CD4-positive, alpha-beta T cell (primary cell): Measurements from ENCODE around the gene CHI3L1. TPM values are rescaled to one million over a fixed set of nuclear protein-coding genes. Genes with fewer than 3 reads are reported as not detected.

ENCODE experiments used
- ATAC-seq: fragments of 200-7000 bp; cut with Tn5 transposase; one replicate; pipeline ENCODE4 v1.10.0; 2022; ENCODE audit warnings: mild to moderate bottlenecking; ENCODE audit not compliant: poor library complexity
- CTCF ChIA-PET: fragments of 350-600 bp; sonication (Branson Sonifier 250); formaldehyde crosslinking; loops from one replicate; lab custom pipeline; 2021; ENCODE audit warnings: antibody characterized with exemption, inconsistent platforms; lab: Charles Lee
- POLR2A ChIA-PET: fragments of 350-600 bp; sonication (Branson Sonifier 250); formaldehyde crosslinking; loops from one replicate; lab custom pipeline; 2021; ENCODE audit warnings: antibody characterized with exemption, inconsistent platforms; lab: Charles Lee
- DNase-seq, 14 experiments: peaks; one replicate each; pipeline ENCODE4 v3.0.0-alpha.2; 2013 to 2020; ENCODE audit warnings: mixed read lengths in 2 of 14
- H3K27ac ChIP-seq, 2 donors: one replicate each; pipeline versions ENCODE4 v1.5.1 to v1.7.0; 2013; ENCODE audit warnings: low read length in 2 of 2, low read depth in 1 of 2, mild to moderate bottlenecking in 1 of 2
- H3K27me3 ChIP-seq, 2 experiments: 1 replicate in 1 of 2; 2 replicates in 1 of 2; pipeline versions ENCODE4 v1.6.1 to v1.7.0; 2013; ENCODE audit warnings: low read length in 2 of 2, control low read depth in 1 of 2, mild to moderate bottlenecking in 1 of 2, moderate library complexity in 1 of 2; ENCODE audit not compliant: insufficient read depth in 2 of 2, control insufficient read depth in 1 of 2
- H3K36me3 ChIP-seq: one replicate; pipeline ENCODE4 v1.6.1; 2013; ENCODE audit warnings: low read length, control low read depth; ENCODE audit not compliant: insufficient read depth
- H3K4me1 ChIP-seq: one replicate; pipeline ENCODE4 v1.6.1; 2013; ENCODE audit warnings: low read length, control low read depth; ENCODE audit not compliant: insufficient read depth
- H3K4me3 ChIP-seq: one replicate; pipeline ENCODE4 v1.5.1; 2013; ENCODE audit warnings: mild to moderate bottlenecking, low read length, moderate library complexity
- H3K9me3 ChIP-seq, 2 experiments: 1 replicate in 1 of 2; 2 replicates in 1 of 2; pipeline versions ENCODE4 v1.6.1 to v1.7.0; 2013; ENCODE audit warnings: low read length in 2 of 2, mild to moderate bottlenecking in 2 of 2, control low read depth in 1 of 2, moderate library complexity in 1 of 2; ENCODE audit not compliant: control insufficient read depth in 1 of 2, insufficient read depth in 1 of 2
- H3K27ac Mint-ChIP-seq: one replicate; pipeline ENCODE4 v1.8.0; 2020; ENCODE audit warnings: mixed read lengths
- H3K27me3 Mint-ChIP-seq: one replicate; pipeline ENCODE4 v1.8.0; 2021; ENCODE audit warnings: mixed read lengths
- H3K36me3 Mint-ChIP-seq: one replicate; pipeline ENCODE4 v1.8.0; 2021; ENCODE audit warnings: low read depth, mixed read lengths
- H3K4me1 Mint-ChIP-seq: one replicate; pipeline ENCODE4 v1.8.0; 2021; ENCODE audit warnings: low read depth, mixed read lengths
- H3K4me3 Mint-ChIP-seq: one replicate; pipeline ENCODE4 v1.8.0; 2020; ENCODE audit warnings: mild to moderate bottlenecking, mixed read lengths
- H3K9me3 Mint-ChIP-seq: one replicate; pipeline ENCODE4 v1.8.0; 2020; ENCODE audit warnings: mixed read lengths
- CTCF ChIP-seq: fragments of 200-600 bp; IDR thresholded peaks from one replicate; pipeline ENCODE4 v1.8.0; 2022; ENCODE audit warnings: antibody characterized with exemption, mild to moderate bottlenecking
- intact Hi-C, 2 experiments: fragments of 100-400 bp; cut with DNase I in 1 of 2; cut with micrococcal nuclease in 1 of 2; formaldehyde crosslinking; loops; one replicate each; pipeline versions ENCODE4 v1.15.1 to v1.9.0; 2023 to 2025; cut with DNase I, micrococcal nuclease
- total RNA-seq, 174 experiments: library from RNA in 2 of 174; stranded (reverse) in 2 of 174; gene quantifications; one replicate each; pipeline ENCODE4 v1.2.3 and lab custom pipeline; 2021 to 2026

CHI3L1 gene
- total RNA-seq, 2 experiments from 2014 or later: not detected

GRCh38 chr1:203167913-203168200 lies 18.6 kb downstream of the CHI3L1 start:
- ATAC-seq (no peak), DNase-seq (no peak)
- H3K4me3 Mint-ChIP-seq: no peak overlapping the region
- H3K27me3 Mint-ChIP-seq: peaks cover 8% of the 10 kb centered on the region
- Histone ChIP-seq H3K4me3 (no peak overlapping the region), H3K4me1 (no peaks in the 10 kb centered on the region), H3K27me3 (peaks cover 0 to 6% of the 10 kb centered on the region in 2 experiments), H3K27ac (no peak overlapping the region), H3K36me3 (no peaks in the 10 kb centered on the region), H3K9me3 (no peaks in the 10 kb centered on the region)
- TF ChIP-seq CTCF: no peak
- no peaks in the 10 kb centered on the region for H3K9me3 Mint-ChIP-seq
- intact Hi-C loops: no loop called here
- ChIA-PET POLR2A (no interaction called here), CTCF (no interaction called here)
- no peaks in the 10 kb centered on the region for H3K4me1 Mint-ChIP-seq
- no peak overlapping the region for H3K27ac Mint-ChIP-seq
- H3K36me3 Mint-ChIP-seq: no peaks in the 10 kb centered on the region

GRCh38 chr1:203167026-203167912 lies 19.2 kb downstream of the CHI3L1 start:
- H3K27ac ChIP-seq: no peak overlapping the region
- DNase-seq: peak in 1 of 14 experiments; percentile 7
- Mint-ChIP-seq H3K4me1 (no peaks in the 10 kb centered on the region), H3K36me3 (no peaks in the 10 kb centered on the region), H3K4me3 (no peak overlapping the region), H3K27ac (no peak overlapping the region), H3K9me3 (no peaks in the 10 kb centered on the region), H3K27me3 (peaks cover 11% of the 10 kb centered on the region)
- H3K4me1 ChIP-seq: no peaks in the 10 kb centered on the region
- no peak for TF ChIP-seq CTCF
- H3K36me3 ChIP-seq: no peaks in the 10 kb centered on the region
- no peak for ATAC-seq
- CTCF ChIA-PET: no interaction called here
- POLR2A ChIA-PET: no interaction called here
- intact Hi-C loops: no loop called here
- peaks cover 0 to 10% of the 10 kb centered on the region in 2 experiments for H3K27me3 ChIP-seq
- H3K9me3 ChIP-seq: no peaks in the 10 kb centered on the region
- H3K4me3 ChIP-seq: no peak overlapping the region

- Histone ChIP-seq H3K4me3 (no peak overlapping the region), H3K27me3 (peaks cover 0 to 12% of the 10 kb centered on the region in 2 experiments), H3K4me1 (no peaks in the 10 kb centered on the region), H3K36me3 (no peaks in the 10 kb centered on the region), H3K9me3 (no peaks in the 10 kb centered on the region), H3K27ac (no peak overlapping the region)
- intact Hi-C loops: no loop called here
- Mint-ChIP-seq H3K27ac (no peak overlapping the region), H3K36me3 (no peaks in the 10 kb centered on the region), H3K4me3 (no peak overlapping the region), H3K27me3 (peaks cover 11% of the 10 kb centered on the region), H3K9me3 (no peaks in the 10 kb centered on the region), H3K4me1 (no peaks in the 10 kb centered on the region)
- TF ChIP-seq CTCF: no peak
- POLR2A ChIA-PET: no interaction called here
- no peak for DNase-seq
- CTCF ChIA-PET: no interaction called here
- ATAC-seq: no peak
Observed at GRCh38 chr1:203166192-203166940, 20.1 kb downstream of the CHI3L1 start.
